HCEC 1CT (cell line): ENCODE data around the gene FXN.
"Not testable (repeated sequence)": the region's sequence is repeated elsewhere in the genome, so short reads cannot be mapped to it uniquely, and the experiment has no call there.

Source experiments
- DNase-seq: peaks from one replicate; pipeline ENCODE4 v3.0.0-alpha.2; 2017

The FXN gene

GRCh38 chr9:69107771-69108170, 72.2 kb downstream of the FXN start:
- DNase-seq: no peak

DNA sequence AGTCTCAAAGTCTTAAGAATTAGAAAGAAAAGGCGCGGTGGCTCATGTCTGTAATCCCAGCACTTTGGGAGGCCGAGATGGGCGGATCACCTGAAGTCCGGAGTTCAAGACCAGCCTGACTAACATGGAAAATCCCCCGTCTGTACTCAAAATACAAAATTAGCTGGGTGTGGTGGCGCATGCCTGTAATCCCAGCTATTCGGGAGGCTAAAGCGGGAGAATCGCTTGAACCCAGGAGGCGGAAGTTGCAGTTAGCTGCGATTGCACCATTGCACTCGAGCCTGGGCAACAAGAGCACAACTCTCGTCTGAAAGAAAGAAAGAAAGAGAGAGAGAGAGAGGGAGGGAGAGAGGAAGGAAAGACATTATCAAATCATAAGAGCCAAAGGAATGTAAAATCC, 73.2 kb downstream of the FXN start:
- not testable (repeated sequence) for DNase-seq

DNA sequence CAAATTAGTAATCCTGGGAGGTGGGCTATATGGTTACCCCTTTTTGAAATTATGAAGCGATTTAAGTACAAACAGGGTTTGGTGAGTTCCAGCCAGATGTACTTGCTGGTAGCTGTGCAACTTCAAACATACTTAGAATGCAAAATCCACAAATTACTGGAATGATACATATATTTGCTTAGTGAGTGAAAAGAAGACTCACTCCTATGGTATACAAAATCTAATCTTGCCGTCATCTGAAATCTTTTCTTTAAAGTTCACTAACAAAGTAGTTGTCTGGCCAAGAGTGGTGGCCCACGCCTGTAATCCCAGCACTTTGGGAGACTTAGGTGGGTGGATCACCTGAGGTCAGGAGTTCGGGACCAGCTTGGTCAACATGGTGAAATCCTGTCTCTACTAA, 73.6 kb downstream of the FXN start:
- no peak for DNase-seq

- not testable (repeated sequence) for DNase-seq
These were observed 77.1 kb downstream of the FXN start for GRCh38 chr9:69112646-69113045.

DNA sequence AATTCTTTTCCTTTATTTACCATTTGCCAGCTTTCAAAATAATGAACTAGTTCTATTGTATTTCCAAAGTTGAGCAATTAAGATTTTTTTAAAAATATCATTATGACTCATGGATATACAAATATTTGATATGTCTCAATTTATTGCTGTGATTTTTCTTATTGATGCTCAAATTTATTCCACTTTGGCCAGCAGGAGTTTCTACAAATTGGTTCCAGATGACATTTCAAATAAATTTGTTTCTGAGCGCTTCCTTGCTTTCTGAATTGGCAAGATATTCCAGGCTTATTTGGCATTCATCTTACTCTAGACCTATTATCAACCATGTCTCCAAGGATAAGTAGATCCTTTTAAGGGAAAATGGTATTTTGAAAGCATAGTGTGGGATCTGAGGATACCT, 80.1 kb downstream of the FXN start:
- peak; percentile 49 for DNase-seq

- DNase-seq: no peak
These were observed 83.1 kb downstream of the FXN start for GRCh38 chr9:69118656-69119055.

DNA sequence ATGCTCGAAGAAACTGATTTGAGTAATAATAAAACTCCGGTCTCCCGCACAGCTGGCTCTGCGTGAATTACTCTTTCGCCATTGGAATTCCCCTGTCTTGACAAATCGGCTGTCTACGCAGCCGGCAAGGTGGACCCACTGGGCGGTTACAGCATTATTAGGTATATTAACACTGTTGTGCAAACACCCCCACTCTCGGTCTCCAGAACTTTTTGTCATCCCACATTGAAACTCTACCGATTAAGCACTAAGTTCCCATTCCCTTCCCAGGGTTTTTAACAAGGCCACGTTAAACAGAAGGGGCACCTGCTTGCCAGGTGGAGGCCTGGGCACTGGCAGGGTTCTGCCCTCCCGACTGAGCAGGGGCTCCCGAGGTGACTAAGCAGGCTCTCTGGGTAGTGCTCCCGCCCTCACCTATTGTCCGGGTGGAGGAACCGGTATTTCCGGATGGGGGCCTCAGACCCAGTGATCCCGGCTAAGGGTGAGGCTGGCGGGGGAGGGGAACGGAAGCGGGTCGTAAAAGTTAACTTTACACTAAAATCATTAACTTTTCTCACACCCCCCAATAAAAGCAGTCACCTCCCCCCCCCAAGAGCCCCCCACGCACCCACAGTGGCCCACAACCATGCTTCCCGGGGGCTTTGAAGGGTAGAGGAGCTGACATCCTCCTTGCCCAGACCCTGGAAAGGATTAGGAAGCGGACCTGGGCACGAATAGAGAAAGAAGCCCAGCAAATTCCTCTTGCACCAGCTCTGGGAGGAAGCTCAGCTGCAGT, 85.0 kb downstream of the FXN start:
- no peak for DNase-seq

DNA sequence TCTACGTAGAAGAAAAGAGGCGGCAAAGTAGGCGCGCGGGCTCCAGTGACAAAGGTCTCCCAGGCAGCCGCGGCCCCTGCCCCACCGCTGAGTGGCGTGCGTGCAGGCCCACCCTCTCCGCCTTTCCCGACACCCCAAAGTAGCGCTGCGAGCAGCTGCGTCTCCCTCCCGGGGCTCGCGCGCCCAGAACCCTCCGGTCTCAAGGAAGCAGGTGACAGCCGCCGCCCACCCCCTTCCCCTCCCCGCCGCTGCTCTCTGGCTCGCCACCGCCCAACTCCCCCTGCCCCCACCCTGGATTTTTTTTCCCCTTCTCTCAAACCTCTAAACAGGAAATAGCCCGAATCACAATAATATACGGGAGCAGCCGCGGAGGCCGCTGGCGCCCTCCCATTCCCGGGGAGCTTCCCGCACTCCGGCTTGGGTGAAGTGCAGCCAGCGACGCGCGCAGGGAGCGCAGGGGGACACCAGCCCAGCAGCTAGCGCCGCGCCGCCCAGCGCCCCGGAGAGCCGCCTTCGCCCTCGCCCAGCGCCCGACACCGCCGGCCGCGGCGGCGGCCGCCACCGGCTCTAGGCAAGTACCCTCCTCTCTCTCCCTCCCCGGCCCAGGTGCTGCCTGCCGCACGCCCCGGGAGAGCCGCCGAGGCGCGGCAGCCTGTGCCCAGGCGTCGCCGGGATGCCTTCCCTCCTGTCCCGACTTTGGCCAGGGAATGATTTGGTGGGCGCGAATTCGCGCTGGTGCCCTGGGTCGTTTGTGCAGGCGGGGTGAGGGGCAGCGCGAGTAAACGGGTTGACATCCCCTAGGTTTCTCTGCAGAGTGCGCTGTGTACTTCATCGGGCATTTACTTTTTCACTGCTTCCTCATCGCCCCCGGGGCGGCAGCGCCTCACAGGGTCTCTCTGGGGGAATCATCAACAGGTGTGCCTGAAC, 85.9 kb downstream of the FXN start:
- peak; percentile 42 for DNase-seq

- peak; percentile 56 for DNase-seq
These were observed 86.6 kb downstream of the FXN start for GRCh38 chr9:69122082-69122548.

DNA sequence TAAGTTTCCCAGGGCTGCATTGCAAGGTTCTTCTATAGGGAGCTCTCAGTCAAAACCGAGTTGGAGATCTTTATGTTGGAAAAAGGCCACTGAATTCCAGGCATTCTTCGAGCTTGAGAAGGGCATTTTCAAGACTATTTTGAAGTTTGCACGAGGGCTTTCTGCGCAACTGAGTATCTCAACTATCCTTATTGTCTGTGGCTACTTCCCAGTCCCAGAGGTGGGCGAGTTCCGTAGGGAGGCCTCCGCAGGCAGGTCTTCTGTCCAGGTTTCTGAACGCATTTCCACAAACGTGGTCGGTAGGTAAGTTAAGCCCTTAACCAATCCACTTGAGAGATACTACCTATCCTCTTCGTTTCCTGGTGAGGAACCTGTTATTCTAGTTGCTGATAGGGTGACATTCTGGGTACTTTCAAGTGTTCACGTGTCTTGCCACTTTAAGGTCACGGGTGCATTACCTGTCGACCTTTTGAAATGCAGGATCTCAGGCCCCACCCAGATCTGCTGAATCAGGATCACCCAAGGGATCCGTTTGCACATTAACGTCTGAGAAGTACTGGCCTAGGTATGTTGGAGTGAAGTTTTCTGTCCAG, 87.1 kb downstream of the FXN start:
- peak; percentile 72 for DNase-seq

GRCh38 chr9:69130456-69131441, 95.2 kb downstream of the FXN start:
- peak; percentile 87 for DNase-seq

DNA sequence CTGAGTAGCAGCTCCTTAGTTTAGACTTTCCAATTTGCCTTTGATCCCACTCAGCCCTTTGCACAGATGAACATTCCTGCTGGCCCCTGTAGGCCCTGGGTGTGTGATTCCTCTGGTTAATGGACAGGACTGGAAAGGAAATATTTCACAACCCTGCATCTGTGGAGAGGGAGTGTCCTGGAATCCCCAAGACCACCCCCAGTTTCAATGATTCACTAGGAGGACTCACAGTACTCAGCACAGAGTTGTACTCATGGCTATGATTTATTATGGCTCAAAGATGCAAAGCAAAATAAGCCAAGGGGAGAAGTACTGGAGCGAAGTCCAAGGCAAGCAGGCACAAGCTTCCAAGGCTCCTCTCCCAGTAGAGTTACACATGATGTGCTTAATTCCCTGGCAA, 96.1 kb downstream of the FXN start:
- peak; percentile 96 for DNase-seq

DNA sequence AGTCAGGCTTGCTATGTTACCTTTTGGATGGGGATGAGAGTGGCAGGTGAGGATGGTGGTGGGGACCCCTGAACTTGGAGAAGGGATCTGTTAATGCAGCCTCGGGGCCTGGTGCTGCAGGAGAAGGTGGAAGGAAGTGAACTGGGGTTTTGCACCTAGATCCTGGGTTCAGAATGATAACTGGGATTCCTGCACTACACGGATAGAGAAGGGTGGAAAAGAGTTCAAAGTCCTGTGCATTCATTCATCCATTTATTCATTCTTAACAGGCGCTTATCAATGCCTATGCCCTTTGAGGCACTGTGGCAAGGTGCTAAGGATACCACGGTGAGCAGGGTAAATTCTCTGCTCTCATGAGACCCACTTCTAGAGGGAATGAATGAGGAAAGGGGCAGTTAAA, 96.8 kb downstream of the FXN start:
- no peak for DNase-seq

- no peak for DNase-seq
These were observed 98.9 kb downstream of the FXN start for GRCh38 chr9:69134412-69134811.

DNA sequence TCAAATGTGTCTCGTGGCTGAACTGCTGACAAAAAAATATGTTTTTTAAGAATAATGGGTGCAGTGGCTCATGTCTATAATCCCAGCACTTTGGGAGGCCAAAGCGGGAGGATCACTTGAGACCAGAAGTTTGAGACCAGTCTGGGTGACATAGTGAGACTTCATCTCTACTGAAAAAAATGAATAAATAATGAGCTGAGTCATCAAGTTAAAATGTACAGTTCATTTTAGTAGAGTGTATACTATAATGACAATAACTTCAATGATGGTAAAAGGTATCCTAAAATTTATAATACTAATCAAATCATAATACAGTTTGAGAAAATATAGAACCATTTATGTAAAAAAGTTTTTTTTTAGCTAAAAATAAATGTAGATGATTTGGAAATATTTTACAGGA, 100.6 kb downstream of the FXN start:
- DNase-seq: no peak

DNA sequence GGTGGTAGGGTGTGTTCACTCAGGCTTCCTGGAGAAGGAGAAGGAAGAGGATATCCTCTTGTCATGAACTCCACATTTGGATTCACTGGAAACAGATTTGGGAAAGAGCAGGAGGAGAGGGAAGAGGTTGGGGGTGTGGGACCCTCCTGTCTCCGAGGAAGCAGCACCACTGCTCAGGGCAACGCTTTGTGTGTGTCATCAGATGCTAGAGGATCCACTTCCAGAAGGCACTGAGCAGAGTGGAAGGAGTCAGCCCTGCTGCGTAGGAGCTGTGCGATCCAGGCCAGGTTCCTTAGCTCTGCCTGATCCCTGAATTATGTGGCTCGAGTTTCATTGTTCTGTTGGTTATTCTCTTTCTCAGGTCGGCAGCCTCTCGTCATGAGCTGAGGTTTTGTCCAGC, 101.2 kb downstream of the FXN start:
- DNase-seq: no peak

DNA sequence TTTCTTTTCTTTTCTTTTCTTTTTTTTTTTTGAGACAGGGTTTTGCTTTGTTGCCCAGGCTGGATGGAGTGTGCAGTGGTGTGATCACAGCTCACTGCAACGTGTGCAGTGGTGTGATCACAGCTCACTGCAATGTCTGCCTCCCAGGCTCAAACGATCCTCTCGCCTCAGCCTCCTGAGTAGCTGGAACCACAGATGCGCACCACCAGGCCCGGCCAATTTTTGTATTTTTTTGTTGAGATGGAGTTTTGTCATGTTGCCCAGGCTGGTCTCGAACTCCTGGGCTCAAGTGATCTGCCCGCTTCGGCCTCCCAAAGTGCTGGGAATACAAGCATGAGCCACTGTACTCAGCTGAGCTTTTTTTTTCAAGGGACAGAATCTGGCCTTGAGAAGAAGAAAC, 101.8 kb downstream of the FXN start:
- DNase-seq: no peak

GRCh38 chr9:69139596-69139995, 104.0 kb downstream of the FXN start:
- DNase-seq: no peak

DNA sequence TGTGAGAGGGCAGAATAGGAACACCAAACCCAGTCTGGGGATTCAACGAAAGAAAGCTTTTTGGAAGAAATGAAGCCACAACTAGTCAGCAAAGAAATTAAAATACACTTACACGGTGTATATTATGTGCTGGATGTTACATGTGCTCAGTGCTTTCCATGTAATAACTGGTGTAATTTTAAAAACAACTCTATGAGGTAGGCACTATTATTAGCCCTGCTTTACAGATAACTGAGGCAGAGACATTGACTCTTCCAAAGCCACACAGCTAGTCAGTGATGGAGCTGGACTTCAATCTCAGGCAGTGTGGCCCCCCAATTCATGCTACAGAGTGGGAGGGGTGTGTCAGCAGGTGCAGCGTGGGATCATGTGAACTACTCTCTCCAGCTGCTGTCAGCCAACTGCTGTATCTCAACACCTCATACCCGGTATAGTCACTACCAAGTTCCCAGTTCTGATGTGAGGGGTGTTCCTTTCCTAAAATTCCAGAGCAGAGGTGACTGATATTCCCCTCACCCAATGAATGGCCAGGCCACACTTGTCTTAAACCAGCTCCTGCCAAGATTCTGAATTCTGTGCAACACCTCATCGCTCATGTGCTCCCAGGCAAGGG, 104.7 kb downstream of the FXN start:
- DNase-seq: no peak

DNA sequence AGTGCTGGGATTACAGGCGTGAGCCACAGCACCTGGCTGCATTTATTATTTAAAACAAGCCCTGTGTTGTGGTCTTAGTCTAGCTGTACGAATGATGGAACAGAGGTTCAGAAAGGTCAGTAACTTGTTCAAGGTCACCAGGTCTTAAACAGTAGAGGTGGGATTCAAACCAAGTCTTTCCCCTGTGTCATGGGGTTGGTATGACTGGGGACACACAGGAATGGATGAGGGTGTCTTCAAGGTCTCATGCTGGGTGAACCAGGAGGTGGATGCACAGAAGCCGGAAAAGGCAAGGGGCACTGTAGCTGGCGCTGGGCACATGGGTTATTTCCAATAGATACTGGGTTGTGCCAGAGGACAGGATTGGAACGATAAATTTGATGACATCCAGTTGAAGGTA, 106.3 kb downstream of the FXN start:
- no peak for DNase-seq

GRCh38 chr9:69143291-69143690, 107.7 kb downstream of the FXN start:
- DNase-seq: no peak
